Endothelial cell (in vitro differentiated cells): ENCODE measurements around the gene PCDHB3. TPM values are rescaled to one million over a fixed set of nuclear protein-coding genes. Genes with fewer than 3 reads are reported as not detected.
"Not testable (repeated sequence)": the region's sequence is repeated elsewhere in the genome, so short reads cannot be mapped to it uniquely, and the experiment has no call there.

Source experiments
- DNase-seq: peaks from one replicate; pipeline ENCODE4 v3.0.0; 2021; ENCODE audit warnings: low spot score
- H3K27ac Mint-ChIP-seq: one replicate; pipeline ENCODE4 v1.8.0; 2021; ENCODE audit warnings: mixed read lengths, inconsistent platforms; ENCODE audit not compliant: unreplicated experiment
- H3K27me3 Mint-ChIP-seq: one replicate; pipeline ENCODE4 v1.8.0; 2021; ENCODE audit warnings: mild to moderate bottlenecking, moderate library complexity, mixed read lengths, inconsistent platforms; ENCODE audit not compliant: unreplicated experiment
- H3K36me3 Mint-ChIP-seq: one replicate; pipeline ENCODE4 v1.8.0; 2021; ENCODE audit warnings: mild to moderate bottlenecking, low read depth, mixed read lengths, inconsistent platforms; ENCODE audit not compliant: unreplicated experiment
- H3K4me1 Mint-ChIP-seq: one replicate; pipeline ENCODE4 v1.8.0; 2021; ENCODE audit warnings: mild to moderate bottlenecking, mixed read lengths, inconsistent platforms; ENCODE audit not compliant: unreplicated experiment
- H3K4me3 Mint-ChIP-seq: one replicate; pipeline ENCODE4 v1.8.0; 2021; ENCODE audit warnings: mild to moderate bottlenecking, mixed read lengths, inconsistent platforms; ENCODE audit not compliant: unreplicated experiment
- H3K9me3 Mint-ChIP-seq: one replicate; pipeline ENCODE4 v1.8.0; 2021; ENCODE audit warnings: mixed read lengths, inconsistent platforms; ENCODE audit not compliant: unreplicated experiment
- CTCF ChIP-seq: fragments of 200-600 bp; sonication (generic); IDR thresholded peaks from one replicate; pipeline ENCODE4 v1.5.0; 2021; ENCODE audit warnings: antibody characterized with exemption; ENCODE audit not compliant: unreplicated experiment
- total RNA-seq: library from RNA; stranded (reverse); fragmentation: NEBNext Ultra II Directional; extraction: Animal tissue kit (Norgen Biotek cat#: 25700); gene quantifications from one replicate; pipeline ENCODE4 v1.2.1, GENCODE V29; 2021; ENCODE audit not compliant: unreplicated experiment

Gene PCDHB3
- total RNA-seq, 1 donor from 2014 or later = 6.5 TPM

GRCh38 chr5:141105350-141105749 is 5.1 kb downstream of the PCDHB3 start:
- H3K36me3 Mint-ChIP-seq = peaks cover 27% of the 10 kb centered on the region
- no peak overlapping the region for H3K4me3 Mint-ChIP-seq
- no peak for DNase-seq
- H3K27me3 Mint-ChIP-seq = peaks cover 3% of the 10 kb centered on the region
- H3K27ac Mint-ChIP-seq = no peak overlapping the region
- peaks cover under 1% of the 10 kb centered on the region for H3K4me1 Mint-ChIP-seq
- H3K9me3 Mint-ChIP-seq = peaks cover 1% of the 10 kb centered on the region
- no peak for TF ChIP-seq CTCF

GRCh38 chr5:141119250-141119649 is 19.0 kb downstream of the PCDHB3 start:
- peaks cover 22% of the 10 kb centered on the region for H3K36me3 Mint-ChIP-seq
- H3K27ac Mint-ChIP-seq = no peak overlapping the region
- H3K9me3 Mint-ChIP-seq = no peaks in the 10 kb centered on the region
- DNase-seq = no peak
- H3K4me3 Mint-ChIP-seq = no peak overlapping the region
- no peaks in the 10 kb centered on the region for H3K27me3 Mint-ChIP-seq
- TF ChIP-seq CTCF = no peak
- no peaks in the 10 kb centered on the region for H3K4me1 Mint-ChIP-seq

GRCh38 chr5:141121563-141121962 is 21.3 kb downstream of the PCDHB3 start, which contains the start of gene PCDHB4:
Gene PCDHB4, plus strand, starts transcription at chr5:141121818. Its CDS starts 181 bp downstream, at chr5:141121999.
- DNase-seq = peak; percentile 45
- peak within 1 kb of the TSS; percentile 1 for H3K4me3 Mint-ChIP-seq
- H3K27ac Mint-ChIP-seq = no peak within 1 kb of the TSS
- H3K27me3 Mint-ChIP-seq = no peaks in the 10 kb centered on the region
- TF ChIP-seq CTCF = peak; percentile 81
- H3K36me3 Mint-ChIP-seq = peaks cover 17% of the 10 kb centered on the region
- H3K9me3 Mint-ChIP-seq = no peaks in the 10 kb centered on the region
- H3K4me1 Mint-ChIP-seq = no peaks in the 10 kb centered on the region

GRCh38 chr5:141121985-141122384 is 21.7 kb downstream of the PCDHB3 start:
- TF ChIP-seq CTCF = no peak
- Mint-ChIP-seq H3K27ac (no peak overlapping the region), H3K4me3 (no peak overlapping the region), H3K36me3 (peaks cover 14% of the 10 kb centered on the region), H3K27me3 (no peaks in the 10 kb centered on the region), H3K9me3 (no peaks in the 10 kb centered on the region), H3K4me1 (no peaks in the 10 kb centered on the region)
- no peak for DNase-seq

GRCh38 chr5:141123396-141124135 is 23.3 kb downstream of the PCDHB3 start:
- not testable (repeated sequence) for H3K4me3 Mint-ChIP-seq, H3K9me3 Mint-ChIP-seq, H3K27me3 Mint-ChIP-seq, H3K27ac Mint-ChIP-seq, H3K4me1 Mint-ChIP-seq, DNase-seq
- peaks cover 14% of the 10 kb centered on the region for H3K36me3 Mint-ChIP-seq
